GM12878 (cell line): Measurements from ENCODE around the gene SURF4. TPM values are rescaled to one million over a fixed set of nuclear protein-coding genes. Genes with fewer than 3 reads are reported as not detected.

Source experiments
- ATAC-seq: fragments of 200-7000 bp; cut with Tn5 transposase; 3 replicates; pipeline ENCODE4 v1.9.1; 2020; ENCODE audit warnings: mild to moderate bottlenecking, moderate library complexity
- BruUV-seq: library from RNA; stranded (reverse); fragments of 400-500 nt; replicated peaks from 2 replicates; lab custom pipeline; 2021; lab: Mats Ljungman, UMichigan
- CTCF ChIA-PET: fragments of 300-600 bp; sonication (Branson Sonifier 250); formaldehyde crosslinking; extraction: SDS; loops from one replicate; lab custom pipeline; 2021; ENCODE audit warnings: inconsistent platforms; lab: Yijun Ruan, JAX
- POLR2A ChIA-PET: fragments of 350-600 bp; formaldehyde crosslinking; extraction: SDS; loops from one replicate; lab custom pipeline; 2021; ENCODE audit warnings: inconsistent platforms; lab: Charles Lee
- RAD21 ChIA-PET: fragments of 300-600 bp; sonication (Branson Sonifier 250); formaldehyde crosslinking; loops from one replicate; lab custom pipeline; 2023; ENCODE audit warnings: antibody characterized with exemption; ENCODE audit not compliant: unreplicated experiment; lab: Charles Lee
- SMC1A ChIA-PET: fragments of 300-600 bp; sonication (Branson Sonifier 250); formaldehyde crosslinking; loops from one replicate; lab custom pipeline; 2023; ENCODE audit not compliant: unreplicated experiment, uncharacterized antibody; lab: Charles Lee
- DNase-seq: peaks from one replicate; pipeline ENCODE4 v3.0.0-alpha.2; 2011; ENCODE audit warnings: low read depth, low spot score
- FAIRE-seq: peaks from 3 replicates; lab custom pipeline; 2011; peaks lifted over from hg19 to GRCh38; lab: Jason Lieb, UNC
- H2AFZ ChIP-seq: 2 replicates; pipeline ENCODE4 v1.6.0; 2011; ENCODE audit warnings: low read depth, low read length, control low read depth; ENCODE audit not compliant: control insufficient read depth
- H3K27ac ChIP-seq: 2 replicates; pipeline ENCODE4 v1.5.1; 2011; ENCODE audit warnings: control low read depth; ENCODE audit not compliant: control insufficient read depth, insufficient read depth
- H3K27me3 ChIP-seq, 2 experiments: replicated peaks in 1 of 2; 2 replicates each; pipeline versions ENCODE4 v1.6.0 to v1.6.1; 2011; ENCODE audit warnings: low read length in 1 of 2; ENCODE audit not compliant: control insufficient read depth in 2 of 2, insufficient read depth in 2 of 2
- H3K36me3 ChIP-seq, 2 experiments: 2 replicates each; pipeline ENCODE4 v1.5.1; 2011; ENCODE audit warnings: low read length in 1 of 2; ENCODE audit not compliant: control insufficient read depth in 2 of 2, insufficient read depth in 2 of 2
- H3K4me1 ChIP-seq: 2 replicates; pipeline ENCODE4 v1.6.1; 2011; ENCODE audit warnings: mild to moderate bottlenecking, low read length, moderate library complexity, mixed read lengths; ENCODE audit not compliant: control insufficient read depth, insufficient read depth
- H3K4me2 ChIP-seq: 2 replicates; pipeline ENCODE4 v1.6.0; 2011; ENCODE audit warnings: control low read depth; ENCODE audit not compliant: control insufficient read depth, insufficient read depth
- H3K4me3 ChIP-seq: fragments of 200-600 bp; sonication (generic); 2 replicates; pipeline ENCODE4 v1.5.1; 2016
- H3K79me2 ChIP-seq: 2 replicates; pipeline ENCODE4 v1.6.0; 2011; ENCODE audit warnings: low read length; ENCODE audit not compliant: control insufficient read depth, insufficient read depth
- H3K9ac ChIP-seq: 2 replicates; pipeline ENCODE4 v1.8.0; 2011; ENCODE audit warnings: low read length, control low read depth, mixed read lengths; ENCODE audit not compliant: control insufficient read depth, insufficient read depth
- H3K9me3 ChIP-seq: replicated peaks from 3 replicates; pipeline ENCODE4 v1.5.1; 2011; ENCODE audit warnings: mild to moderate bottlenecking, low read length; ENCODE audit not compliant: control insufficient read depth, insufficient read depth
- H4K20me1 ChIP-seq: 2 replicates; pipeline ENCODE4 v1.6.0; 2011; ENCODE audit not compliant: control insufficient read depth, insufficient read depth
- IKZF1 ChIP-seq: fragments of 450-650 bp; conservative IDR thresholded peaks from 2 replicates; pipeline ENCODE4 v1.6.1; 2017; ENCODE audit warnings: antibody characterized with exemption, mild to moderate bottlenecking
- JUNB ChIP-seq: IDR thresholded peaks from 2 replicates; pipeline ENCODE4 v1.6.1; 2016; ENCODE audit warnings: antibody characterized with exemption, mild to moderate bottlenecking
- JUND ChIP-seq: IDR thresholded peaks from 2 replicates; pipeline ENCODE4 v1.6.1; 2012; ENCODE audit warnings: low read depth, mild to moderate bottlenecking, low read length, improper control_type of control experiment, moderate library complexity
- NR2C1 ChIP-seq: fragments of 450-650 bp; IDR thresholded peaks from 2 replicates; pipeline ENCODE4 v1.6.1; 2017; ENCODE audit warnings: antibody characterized with exemption, mild to moderate bottlenecking, moderate library complexity
- POLR2AphosphoS5 ChIP-seq: IDR thresholded peaks from 2 replicates; pipeline ENCODE4 v1.6.1; 2011; ENCODE audit warnings: mild to moderate bottlenecking, low read length, inconsistent platforms
- RAD51 ChIP-seq: fragments of 450-650 bp; IDR thresholded peaks from 2 replicates; pipeline ENCODE4 v1.6.1; 2016; ENCODE audit warnings: moderate library complexity, mild to moderate bottlenecking, inconsistent platforms
- SREBF2 ChIP-seq: IDR thresholded peaks from 2 replicates; pipeline ENCODE4 v1.6.1; 2012; ENCODE audit warnings: mild to moderate bottlenecking, low read length
- ZNF384 ChIP-seq: IDR thresholded peaks from 2 replicates; pipeline ENCODE4 v1.6.1; 2012; ENCODE audit warnings: low read depth, mild to moderate bottlenecking, low read length, improper control_type of control experiment, borderline replicate concordance
- WGBS: methylation state at CpG from one replicate; pipeline ENCODE4 v1.1.6; 2016; ENCODE audit warnings: low lambda C conversion rate; ENCODE audit not compliant: insufficient replicate concordance, insufficient coverage; ENCODE audit errors: missing lambda C conversion rate; 5-methylcytosine and 5-hydroxymethylcytosine counted together
- in situ Hi-C: fragments of 300-500 bp; cut with MboI; formaldehyde crosslinking; loops from 9 replicates; pipeline ENCODE4 v1.14.3; 2018; ENCODE audit warnings: mixed read lengths
- intact Hi-C: fragments of 100-400 bp; cut with micrococcal nuclease; formaldehyde crosslinking; loops from one replicate; pipeline ENCODE4 v1.14.2; 2022; ENCODE audit not compliant: unreplicated experiment
- polyA plus RNA-seq, 11 experiments: library from polyadenylated mRNA; depleted of rRNA in 4 of 11; unstranded in 6 of 11; stranded (reverse) in 5 of 11; fragments of >200 nt; fragmentation: Nextera tagmentation in 4 of 11; fragmentation: Illumina TruSeq in 1 of 11; extraction: Ambion mirVana in 4 of 11; extraction: Trizol in 1 of 11; gene quantifications; 1 replicate in 1 of 11; 2 replicates in 10 of 11; pipeline versions ENCODE4 v1.2.1 to v1.2.3, GENCODE V29; 2011 to 2016; ENCODE audit warnings: inconsistent platforms in 2 of 11, missing spikeins in 2 of 11, low read depth in 1 of 11
- total RNA-seq, 4 experiments: library from RNA; depleted of rRNA in 3 of 4; stranded (reverse); fragments of >200 nt in 3 of 4; fragmentation: Illumina TruSeq in 1 of 4; extraction: Trizol in 1 of 4; gene quantifications; 2 replicates each; pipeline versions ENCODE4 v1.2.1 to v1.2.3, GENCODE V29; 2013 to 2021
- TF ChIP-seq, protein P1 (sequence below): fragments of 450-650 bp; formaldehyde crosslinking; IDR thresholded peaks from 2 replicates; pipeline ENCODE4 v1.4.0; 2022; ENCODE audit warnings: mild to moderate bottlenecking, moderate library complexity
- TF ChIP-seq, protein P2 (sequence below): fragments of 150-350 bp; IDR thresholded peaks from 2 replicates; pipeline ENCODE4 v1.6.1; 2016; ENCODE audit warnings: low read depth, low read length

SURF4 gene
- total and polyA plus RNA-seq, 10 of the 15 experiments (the other 5 are each of a cell fraction or from before 2014, with no cell fraction given), result 6.4 to 134 (median 78.7) TPM

DNA sequence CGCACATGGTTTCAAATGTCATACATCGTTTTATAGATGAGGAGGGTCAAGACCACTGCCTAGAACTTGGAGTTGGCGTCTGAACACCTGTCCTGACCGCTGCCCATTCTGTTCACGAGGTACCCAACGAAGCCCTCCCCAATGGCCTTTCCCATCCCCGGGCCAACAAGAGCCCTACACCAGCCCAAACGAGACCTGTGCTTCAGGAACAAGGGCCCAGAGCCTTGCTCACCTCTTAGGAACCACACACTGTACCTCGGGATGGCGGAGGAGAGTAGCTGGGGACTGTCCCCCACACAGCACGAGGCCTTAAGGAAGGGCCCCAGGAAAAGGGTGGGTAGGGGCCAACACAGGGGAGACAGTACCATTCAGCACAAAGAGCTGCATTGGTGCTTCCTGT, 42.8 kb downstream of the SURF4 start:
- DNase-seq (no peak), ATAC-seq (no peak), FAIRE-seq (no peak)
- Histone ChIP-seq H3K27ac (no peak overlapping the region), H3K4me1 (no peaks in the 10 kb centered on the region; the same call in 1 of the 2 replicates), H3K9me3 (no peaks in the 10 kb centered on the region), H2AFZ (no peak overlapping the region), H3K4me2 (no peak overlapping the region), H3K9ac (no peak overlapping the region), H4K20me1 (no peaks in the 10 kb centered on the region), H3K79me2 (peaks cover 30% of the 10 kb centered on the region), H3K27me3 (no peaks in the 10 kb centered on the region), H3K4me3 (no peak overlapping the region), H3K36me3 (peaks cover 14 to 24% of the 10 kb centered on the region in 2 experiments; a peak in 3 of 4 replicates)
- over 99% methylated on average over 11 of the region's 11 CpGs for WGBS
- BruUV-seq, result no TSS peak
- intact Hi-C loops (no loop called here), in situ Hi-C loops (no loop called here)
- POLR2A ChIA-PET, result no interaction called here
- SMC1A ChIA-PET, result no interaction called here
- peak; percentile 2; the same call in 1 of the 2 replicates for TF ChIP-seq POLR2AphosphoS5
- no peak for TF ChIP-seq SREBF2
- no peak for TF ChIP-seq NR2C1
- CTCF ChIA-PET, result no interaction called here
- RAD21 ChIA-PET, result no interaction called here

DNA sequence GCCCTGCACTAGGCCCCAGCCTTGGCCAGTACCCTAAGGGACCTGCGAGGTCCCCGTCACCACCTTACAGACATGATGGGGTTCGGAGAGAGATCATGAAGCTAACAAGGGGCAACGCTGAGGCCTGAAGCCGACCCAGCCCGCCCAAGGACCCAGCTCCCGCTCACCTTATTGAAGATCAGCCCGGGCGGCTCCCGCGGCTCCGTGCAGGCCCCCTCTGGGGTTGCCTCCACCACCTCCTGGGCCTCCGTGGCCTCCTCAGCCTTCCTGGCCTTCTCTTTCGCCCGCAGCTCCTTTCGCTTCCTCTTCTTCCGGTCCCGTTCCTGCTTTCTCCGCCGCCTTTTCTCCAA, 43.5 kb downstream of the SURF4 start:
- Histone ChIP-seq H3K79me2 (peaks cover 30% of the 10 kb centered on the region), H3K9me3 (no peaks in the 10 kb centered on the region), H3K9ac (no peak overlapping the region), H4K20me1 (no peaks in the 10 kb centered on the region), H3K27ac (no peak overlapping the region), H3K27me3 (no peaks in the 10 kb centered on the region), H3K36me3 (peaks cover 14 to 24% of the 10 kb centered on the region in 2 experiments; a peak in 3 of 4 replicates), H3K4me1 (no peaks in the 10 kb centered on the region; the same call in 1 of the 2 replicates), H2AFZ (no peak overlapping the region), H3K4me2 (no peak overlapping the region), H3K4me3 (no peak overlapping the region)
- ChIA-PET RAD21 (no interaction called here), SMC1A (no interaction called here), POLR2A (interaction anchor here (0.7 kb wide), 1 partner anchor 20 kb away, joined by 3 read pairs; no protein-coding TSS in a partner anchor), CTCF (no interaction called here)
- TF ChIP-seq JUNB, result no peak
- TF ChIP-seq ZNF384, result no peak
- TF ChIP-seq SREBF2, result no peak
- TF ChIP-seq, protein P1, sequence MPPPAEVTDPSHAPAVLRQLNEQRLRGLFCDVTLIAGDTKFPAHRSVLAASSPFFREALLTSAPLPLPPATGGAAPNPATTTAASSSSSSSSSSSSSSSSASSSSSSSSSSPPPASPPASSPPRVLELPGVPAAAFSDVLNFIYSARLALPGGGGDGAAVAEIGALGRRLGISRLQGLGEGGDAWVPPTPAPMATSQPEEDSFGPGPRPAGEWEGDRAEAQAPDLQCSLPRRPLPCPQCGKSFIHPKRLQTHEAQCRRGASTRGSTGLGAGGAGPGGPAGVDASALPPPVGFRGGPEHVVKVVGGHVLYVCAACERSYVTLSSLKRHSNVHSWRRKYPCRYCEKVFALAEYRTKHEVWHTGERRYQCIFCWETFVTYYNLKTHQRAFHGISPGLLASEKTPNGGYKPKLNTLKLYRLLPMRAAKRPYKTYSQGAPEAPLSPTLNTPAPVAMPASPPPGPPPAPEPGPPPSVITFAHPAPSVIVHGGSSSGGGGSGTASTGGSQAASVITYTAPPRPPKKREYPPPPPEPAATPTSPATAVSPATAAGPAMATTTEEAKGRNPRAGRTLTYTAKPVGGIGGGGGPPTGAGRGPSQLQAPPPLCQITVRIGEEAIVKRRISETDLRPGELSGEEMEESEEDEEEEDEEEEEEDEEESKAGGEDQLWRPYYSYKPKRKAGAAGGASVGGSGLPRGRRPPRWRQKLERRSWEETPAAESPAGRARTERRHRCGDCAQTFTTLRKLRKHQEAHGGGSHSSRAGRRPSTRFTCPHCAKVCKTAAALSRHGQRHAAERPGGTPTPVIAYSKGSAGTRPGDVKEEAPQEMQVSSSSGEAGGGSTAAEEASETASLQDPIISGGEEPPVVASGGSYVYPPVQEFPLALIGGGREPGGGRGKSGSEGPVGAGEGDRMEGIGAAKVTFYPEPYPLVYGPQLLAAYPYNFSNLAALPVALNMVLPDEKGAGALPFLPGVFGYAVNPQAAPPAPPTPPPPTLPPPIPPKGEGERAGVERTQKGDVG, result no peak
- TF ChIP-seq RAD51, result no peak
- no peak for TF ChIP-seq JUND
- TF ChIP-seq, protein P2, sequence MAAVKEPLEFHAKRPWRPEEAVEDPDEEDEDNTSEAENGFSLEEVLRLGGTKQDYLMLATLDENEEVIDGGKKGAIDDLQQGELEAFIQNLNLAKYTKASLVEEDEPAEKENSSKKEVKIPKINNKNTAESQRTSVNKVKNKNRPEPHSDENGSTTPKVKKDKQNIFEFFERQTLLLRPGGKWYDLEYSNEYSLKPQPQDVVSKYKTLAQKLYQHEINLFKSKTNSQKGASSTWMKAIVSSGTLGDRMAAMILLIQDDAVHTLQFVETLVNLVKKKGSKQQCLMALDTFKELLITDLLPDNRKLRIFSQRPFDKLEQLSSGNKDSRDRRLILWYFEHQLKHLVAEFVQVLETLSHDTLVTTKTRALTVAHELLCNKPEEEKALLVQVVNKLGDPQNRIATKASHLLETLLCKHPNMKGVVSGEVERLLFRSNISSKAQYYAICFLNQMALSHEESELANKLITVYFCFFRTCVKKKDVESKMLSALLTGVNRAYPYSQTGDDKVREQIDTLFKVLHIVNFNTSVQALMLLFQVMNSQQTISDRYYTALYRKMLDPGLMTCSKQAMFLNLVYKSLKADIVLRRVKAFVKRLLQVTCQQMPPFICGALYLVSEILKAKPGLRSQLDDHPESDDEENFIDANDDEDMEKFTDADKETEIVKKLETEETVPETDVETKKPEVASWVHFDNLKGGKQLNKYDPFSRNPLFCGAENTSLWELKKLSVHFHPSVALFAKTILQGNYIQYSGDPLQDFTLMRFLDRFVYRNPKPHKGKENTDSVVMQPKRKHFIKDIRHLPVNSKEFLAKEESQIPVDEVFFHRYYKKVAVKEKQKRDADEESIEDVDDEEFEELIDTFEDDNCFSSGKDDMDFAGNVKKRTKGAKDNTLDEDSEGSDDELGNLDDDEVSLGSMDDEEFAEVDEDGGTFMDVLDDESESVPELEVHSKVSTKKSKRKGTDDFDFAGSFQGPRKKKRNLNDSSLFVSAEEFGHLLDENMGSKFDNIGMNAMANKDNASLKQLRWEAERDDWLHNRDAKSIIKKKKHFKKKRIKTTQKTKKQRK, result no peak
- TF ChIP-seq IKZF1, result no peak
- no peak for FAIRE-seq
- 89% methylated on average over 20 of the region's 20 CpGs for WGBS
- intact Hi-C loops (no loop called here), in situ Hi-C loops (no loop called here)
- no TSS peak for BruUV-seq
- no peak for DNase-seq
- ATAC-seq, result no peak
